GM18498 (cell line): Measurements from ENCODE around the gene SPRR2B.
"Not testable (repeated sequence)": the region's sequence is repeated elsewhere in the genome, so short reads cannot be mapped to it uniquely, and the experiment has no call there.

Source experiments
- ATAC-seq: cut with Tn5 transposase; IDR thresholded peaks from one replicate; pipeline ENCODE4 v1.9.1; 2021; ENCODE audit warnings: mild to moderate bottlenecking, moderate library complexity; ENCODE audit not compliant: unreplicated experiment

Gene SPRR2B

DNA sequence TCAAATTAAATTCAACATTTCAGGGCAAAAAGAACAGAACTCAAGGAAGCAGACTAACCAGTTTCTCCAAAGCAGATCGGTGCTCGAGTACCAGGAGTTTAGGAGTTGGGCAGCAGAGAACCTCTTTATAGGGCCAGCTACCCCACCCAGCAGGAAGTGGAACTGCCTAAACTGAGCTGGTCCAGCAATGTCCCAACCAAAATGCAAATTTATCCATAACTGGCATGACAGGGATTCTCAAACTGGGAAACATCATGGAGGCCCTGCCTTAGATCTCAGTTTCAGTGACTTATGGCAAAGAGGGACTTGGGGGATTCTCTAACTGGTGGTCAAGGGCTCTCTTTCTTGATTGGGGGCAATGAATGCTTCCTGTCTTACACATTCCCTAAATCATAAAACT lies at the start of gene SPRR2B:
Gene SPRR2B, minus strand, starts transcription at position 101 of the 400 bp plus-strand sequence. CDS start 772 bp downstream, outside the sequence.
- no peak for ATAC-seq

GRCh38 chr1:153120945-153121344 lies 49.5 kb upstream of the SPRR2B start:
- ATAC-seq, result no peak

DNA sequence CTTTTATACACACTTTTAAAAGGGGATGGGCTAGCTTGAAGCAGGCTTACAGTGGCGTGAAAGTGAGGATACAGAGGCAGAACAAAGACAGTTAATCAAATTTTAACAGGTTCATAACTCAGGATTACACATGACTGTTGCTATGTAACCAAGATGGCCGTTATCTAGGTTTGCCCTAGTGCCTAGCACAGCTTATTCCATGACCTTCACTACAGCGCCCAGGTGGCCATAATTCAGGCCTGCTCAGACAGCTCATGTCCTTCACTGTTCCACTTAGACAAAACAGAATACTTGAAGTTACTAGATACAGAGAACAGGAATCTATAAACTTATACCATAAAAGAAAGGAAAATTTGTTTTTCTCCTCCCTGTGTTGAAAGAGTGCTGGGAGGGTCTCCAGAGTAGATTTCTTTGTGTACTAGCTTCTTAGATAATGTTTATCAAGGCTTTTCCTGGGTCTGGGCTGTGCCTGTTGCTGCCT lies 48.1 kb upstream of the SPRR2B start:
- no peak for ATAC-seq

GRCh38 chr1:153115264-153115663 lies 43.9 kb upstream of the SPRR2B start:
- ATAC-seq, result not testable (repeated sequence)

- no peak for ATAC-seq
Observed at GRCh38 chr1:153113416-153113815, 42.0 kb upstream of the SPRR2B start, which contains the start of gene SPRR2F. Gene SPRR2F, minus strand, starts transcription at chr1:153113516. Its CDS starts 783 bp downstream, at chr1:153112733.

- not testable (repeated sequence) for ATAC-seq
Observed at GRCh38 chr1:153112454-153112853, 41.0 kb upstream of the SPRR2B start.

DNA sequence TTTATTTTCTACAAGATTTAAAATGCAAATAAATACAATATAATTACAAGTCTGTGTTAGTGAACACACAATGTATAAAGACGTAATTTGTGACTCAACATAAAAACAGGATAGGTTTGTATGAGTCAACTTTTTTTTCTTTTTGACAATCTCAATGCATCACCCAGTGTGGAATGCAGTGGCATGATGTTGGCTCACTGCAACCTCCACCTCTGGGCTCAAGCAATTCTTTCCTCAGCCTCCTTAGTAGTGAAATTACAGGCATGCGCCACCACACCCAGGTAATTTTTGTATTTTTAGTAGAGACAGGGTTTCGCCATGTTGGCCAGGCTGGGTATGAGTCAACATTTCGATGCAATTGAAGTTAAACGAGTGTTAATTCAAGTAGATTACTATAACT lies 28.8 kb upstream of the SPRR2B start:
- no peak for ATAC-seq

DNA sequence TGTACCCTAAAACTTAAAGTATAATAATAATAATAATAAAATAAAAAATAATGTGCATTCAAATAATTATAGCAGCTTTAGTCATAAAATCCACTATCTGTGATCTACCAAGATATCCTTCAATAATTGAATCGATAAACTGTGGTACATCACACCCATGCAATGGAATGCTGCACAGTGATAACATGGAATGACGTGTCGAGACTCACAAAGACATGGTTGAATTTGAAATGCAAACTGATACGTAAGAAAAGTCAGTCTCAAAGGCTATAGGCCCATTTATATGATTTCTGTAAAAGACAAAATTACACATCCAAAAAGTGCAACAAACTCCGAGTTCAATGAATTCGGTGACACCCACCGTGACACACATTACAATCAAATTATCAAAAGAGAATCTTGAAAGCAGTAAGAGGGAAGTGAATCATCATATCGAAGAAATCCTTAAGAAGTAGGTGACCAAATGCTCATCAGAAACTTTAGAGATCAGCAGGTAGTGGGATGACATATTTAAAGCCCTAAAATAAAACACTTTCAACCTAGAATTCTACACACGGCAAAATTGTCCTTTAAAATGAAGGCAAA lies 28.1 kb upstream of the SPRR2B start:
- ATAC-seq, result no peak

DNA sequence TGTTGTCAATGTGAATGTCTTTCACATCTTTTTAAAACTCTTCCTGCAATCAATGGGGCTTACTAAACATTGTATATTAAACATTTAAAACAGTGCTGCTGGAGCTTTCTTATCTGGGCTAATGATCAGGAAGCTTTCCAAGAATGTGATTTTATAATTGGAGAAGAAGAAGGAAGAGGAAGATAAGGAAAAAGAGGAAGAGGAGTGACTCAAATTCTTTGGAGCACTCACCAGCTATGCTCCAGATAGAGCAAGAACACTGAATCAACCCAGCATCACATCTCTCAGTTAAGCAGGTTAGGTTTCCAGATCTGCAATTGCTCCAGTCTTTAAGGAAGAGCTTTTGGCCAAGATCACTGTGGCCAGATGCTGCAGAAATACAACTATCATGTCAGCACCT lies 24.4 kb upstream of the SPRR2B start:
- ATAC-seq, result no peak

DNA sequence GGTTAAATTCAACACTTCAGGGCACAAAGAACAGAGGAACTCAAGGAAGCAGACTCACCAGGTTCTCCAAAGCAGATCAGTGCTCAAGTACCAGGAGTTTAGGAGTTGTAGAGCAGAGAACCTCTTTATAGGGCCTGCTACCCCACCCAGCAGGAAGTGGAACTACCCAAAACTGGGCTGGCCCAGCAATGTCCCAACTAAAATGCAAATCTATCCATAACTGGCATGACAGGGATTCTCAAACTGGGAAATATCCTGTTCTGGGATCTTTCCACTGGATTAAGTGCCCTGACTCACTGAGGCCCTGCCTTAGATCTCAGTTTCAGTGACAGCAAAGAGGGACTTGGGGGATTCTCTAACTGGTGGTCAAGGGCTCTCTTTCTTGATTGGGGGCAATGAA lies 23.0 kb upstream of the SPRR2B start, which contains the start of gene SPRR2E:
Gene SPRR2E, minus strand, starts transcription at position 101 of the 400 bp plus-strand sequence. CDS start 775 bp downstream, outside the sequence.
- ATAC-seq, result no peak

DNA sequence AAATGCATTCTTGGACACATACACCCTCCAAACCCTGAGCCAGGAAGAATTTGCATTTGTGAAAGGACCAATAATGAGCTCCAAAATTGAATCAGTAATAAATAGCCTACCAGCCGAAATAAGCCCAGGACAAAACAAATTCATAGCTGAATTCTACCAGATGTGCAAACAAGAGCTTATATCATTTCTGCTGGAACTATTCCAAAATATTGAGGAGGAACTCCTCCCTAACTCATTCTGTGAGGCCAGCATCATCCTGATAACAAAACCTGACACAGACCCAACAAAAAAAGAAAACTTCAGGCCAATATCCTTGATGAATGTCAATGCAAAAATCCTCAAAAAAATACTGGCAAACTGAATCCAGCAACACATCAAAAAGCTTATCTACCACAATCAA lies 16.2 kb upstream of the SPRR2B start:
- no peak for ATAC-seq

- ATAC-seq, result no peak
Observed at GRCh38 chr1:153081736-153082135, 10.3 kb upstream of the SPRR2B start.

DNA sequence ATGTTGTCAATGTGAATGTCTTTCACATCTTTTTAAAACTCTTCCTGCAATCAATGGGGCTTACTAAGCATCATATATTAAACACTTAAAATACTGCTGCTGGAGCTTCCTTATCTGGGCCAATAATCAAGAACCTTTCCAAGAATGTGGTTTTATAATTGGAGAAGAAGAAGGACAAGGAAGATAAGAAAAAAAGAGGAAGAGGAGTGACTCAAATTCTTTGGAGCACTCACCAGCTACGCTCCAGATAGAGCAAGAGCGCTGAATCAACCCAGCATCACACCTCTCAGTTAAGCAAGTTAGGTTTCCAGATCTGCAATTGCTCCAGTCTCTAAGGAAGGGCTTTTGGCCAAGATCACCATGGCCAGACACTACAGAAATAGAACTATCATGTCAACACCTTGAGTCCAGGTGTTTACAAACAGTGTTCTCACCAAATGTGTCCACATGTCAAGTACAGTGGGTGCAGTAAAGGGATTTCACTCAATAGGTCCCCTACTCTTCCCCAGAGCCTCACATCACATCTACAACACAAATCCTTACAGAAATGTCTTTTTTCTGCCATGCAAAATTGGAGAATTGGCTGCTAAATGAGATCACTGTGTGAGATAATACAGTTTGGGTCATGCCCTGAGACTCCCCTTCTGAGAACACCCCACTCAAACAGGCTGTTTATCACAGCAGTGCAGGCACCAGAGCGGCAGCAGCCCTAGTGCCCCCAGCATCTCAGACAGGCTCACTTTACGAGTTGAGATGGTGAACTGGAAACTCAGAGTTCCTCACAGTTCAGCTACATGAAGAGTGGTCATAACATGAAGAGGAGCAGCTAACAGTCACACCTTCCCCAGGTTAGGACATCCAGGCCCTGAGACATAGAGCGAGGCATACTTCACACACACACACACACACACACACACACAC lies 1.7 kb upstream of the SPRR2B start:
- ATAC-seq, result no peak

DNA sequence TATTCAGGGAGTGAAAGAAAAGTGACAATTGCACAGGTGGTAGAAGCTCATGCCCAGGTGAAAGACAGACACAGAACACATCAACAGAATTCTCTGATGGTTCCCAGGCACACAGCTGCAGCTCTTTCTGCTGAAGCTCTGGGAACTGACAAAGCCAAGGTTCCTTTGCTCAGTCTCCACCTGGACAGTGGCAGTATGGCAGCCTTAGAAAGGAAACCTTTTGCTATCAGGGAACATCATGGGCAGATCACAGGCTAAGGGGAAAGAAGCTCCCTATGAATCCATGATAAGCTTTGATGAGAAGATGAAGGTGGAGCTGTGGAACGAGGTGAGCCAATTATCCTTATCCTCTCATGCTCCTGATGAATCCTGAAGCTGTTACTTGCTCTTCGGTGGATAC lies 1.2 kb downstream of the SPRR2B start:
- ATAC-seq, result no peak

GRCh38 chr1:153058826-153059784 lies 12.3 kb downstream of the SPRR2B start:
- no peak for ATAC-seq

DNA sequence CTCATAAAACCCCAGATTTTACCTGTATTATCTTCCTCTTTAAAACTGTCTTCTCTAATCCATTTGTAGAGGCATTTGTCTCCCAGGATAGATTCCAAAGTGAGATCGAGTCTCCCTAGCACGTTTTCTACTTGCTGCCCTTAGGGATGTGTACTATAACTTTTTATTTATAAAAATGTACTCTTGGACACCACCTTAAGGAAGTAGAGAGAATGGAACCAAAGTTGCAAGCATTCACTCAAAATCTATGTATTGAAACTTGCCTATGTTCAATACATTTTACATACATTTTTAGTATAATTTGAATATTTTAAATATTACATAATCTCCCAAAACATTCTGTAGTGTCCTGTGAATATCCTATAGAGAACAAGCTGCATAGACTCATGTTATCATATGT lies 13.3 kb downstream of the SPRR2B start:
- no peak for ATAC-seq

- no peak for ATAC-seq
Observed at GRCh38 chr1:153057375-153057774, 14.0 kb downstream of the SPRR2B start, which contains the start of gene SPRR2A. Gene SPRR2A, minus strand, starts transcription at chr1:153057512. Its CDS starts 777 bp downstream, at chr1:153056735.

DNA sequence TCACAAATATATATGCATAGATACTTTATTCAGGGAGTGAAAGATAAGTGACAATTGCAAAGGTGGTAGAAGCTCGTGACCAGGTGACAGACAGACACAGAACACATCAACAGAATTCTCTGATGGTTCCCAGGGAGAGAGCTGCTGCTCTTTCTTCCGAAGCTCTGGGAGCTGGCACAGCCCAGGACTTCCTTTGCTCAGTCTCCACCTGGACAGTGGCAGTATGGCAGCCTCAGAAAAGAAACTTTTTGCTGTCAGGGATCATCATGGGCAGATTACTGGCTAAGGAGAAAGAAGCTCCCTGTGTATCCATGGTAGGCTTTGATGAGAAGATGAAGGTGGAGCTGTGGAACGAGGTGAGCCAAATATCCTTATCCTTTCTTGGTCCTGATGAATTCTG lies 15.3 kb downstream of the SPRR2B start:
- not testable (repeated sequence) for ATAC-seq

- no peak for ATAC-seq
Observed at GRCh38 chr1:153049211-153049610, 22.2 kb downstream of the SPRR2B start.

DNA sequence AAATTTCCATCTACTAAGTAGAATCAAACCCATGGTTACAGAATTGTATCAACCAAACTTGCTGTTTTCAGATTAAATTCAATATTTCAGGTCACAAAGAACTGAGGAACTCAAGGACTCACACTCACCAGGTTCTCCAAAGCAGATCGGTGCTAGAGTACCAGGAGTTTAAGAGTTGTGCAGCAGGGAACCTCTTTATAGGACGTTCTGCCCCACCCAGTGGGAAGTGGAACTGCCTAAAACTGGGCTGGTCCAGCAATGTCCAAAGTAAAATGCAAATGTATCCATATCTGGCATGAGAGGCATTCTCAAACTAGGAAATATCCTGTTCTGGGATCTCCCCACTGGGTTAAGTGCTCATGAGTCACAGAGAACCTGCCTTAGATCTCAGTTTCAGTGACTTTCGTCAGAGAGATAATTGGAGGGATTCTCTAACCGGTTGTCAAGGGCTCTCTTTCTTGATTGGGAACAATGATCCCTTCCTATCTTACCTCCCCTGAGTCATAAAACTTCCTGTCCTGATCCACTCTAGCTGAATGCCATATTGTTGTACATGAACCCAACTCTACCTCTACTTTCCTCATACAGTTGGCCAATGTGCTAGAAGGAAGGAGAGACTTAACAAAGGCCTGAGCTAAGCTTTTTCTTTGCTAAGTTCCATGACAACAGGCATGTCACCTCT lies 30.3 kb downstream of the SPRR2B start, which contains the start of gene SPRR2D:
Gene SPRR2D, minus strand, starts transcription at position 171 of the 682 bp plus-strand sequence. CDS start 774 bp downstream, outside the sequence.
- no peak for ATAC-seq
